Smooth muscle cell of the umbilical artery (primary cell): ENCODE measurements around the gene EXOC6. TPM values are rescaled to one million over a fixed set of nuclear protein-coding genes. Genes with fewer than 3 reads are reported as not detected.

ENCODE experiments used
- total RNA-seq: library from RNA; depleted of rRNA; stranded (reverse); fragments of >200 nt; gene quantifications from 2 replicates; pipeline ENCODE4 v1.2.3, GENCODE V29; 2014

The EXOC6 gene, protein sequence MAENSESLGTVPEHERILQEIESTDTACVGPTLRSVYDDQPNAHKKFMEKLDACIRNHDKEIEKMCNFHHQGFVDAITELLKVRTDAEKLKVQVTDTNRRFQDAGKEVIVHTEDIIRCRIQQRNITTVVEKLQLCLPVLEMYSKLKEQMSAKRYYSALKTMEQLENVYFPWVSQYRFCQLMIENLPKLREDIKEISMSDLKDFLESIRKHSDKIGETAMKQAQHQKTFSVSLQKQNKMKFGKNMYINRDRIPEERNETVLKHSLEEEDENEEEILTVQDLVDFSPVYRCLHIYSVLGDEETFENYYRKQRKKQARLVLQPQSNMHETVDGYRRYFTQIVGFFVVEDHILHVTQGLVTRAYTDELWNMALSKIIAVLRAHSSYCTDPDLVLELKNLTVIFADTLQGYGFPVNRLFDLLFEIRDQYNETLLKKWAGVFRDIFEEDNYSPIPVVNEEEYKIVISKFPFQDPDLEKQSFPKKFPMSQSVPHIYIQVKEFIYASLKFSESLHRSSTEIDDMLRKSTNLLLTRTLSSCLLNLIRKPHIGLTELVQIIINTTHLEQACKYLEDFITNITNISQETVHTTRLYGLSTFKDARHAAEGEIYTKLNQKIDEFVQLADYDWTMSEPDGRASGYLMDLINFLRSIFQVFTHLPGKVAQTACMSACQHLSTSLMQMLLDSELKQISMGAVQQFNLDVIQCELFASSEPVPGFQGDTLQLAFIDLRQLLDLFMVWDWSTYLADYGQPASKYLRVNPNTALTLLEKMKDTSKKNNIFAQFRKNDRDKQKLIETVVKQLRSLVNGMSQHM
- 7.4 and 10.3 TPM in 2 replicates for total RNA-seq

GRCh38 chr10:92848441-92849233 is at the start of gene EXOC6:
TSS of gene EXOC6 (plus strand) at chr10:92848520. CDS start at chr10:92848534, 14 bp downstream.

DNA sequence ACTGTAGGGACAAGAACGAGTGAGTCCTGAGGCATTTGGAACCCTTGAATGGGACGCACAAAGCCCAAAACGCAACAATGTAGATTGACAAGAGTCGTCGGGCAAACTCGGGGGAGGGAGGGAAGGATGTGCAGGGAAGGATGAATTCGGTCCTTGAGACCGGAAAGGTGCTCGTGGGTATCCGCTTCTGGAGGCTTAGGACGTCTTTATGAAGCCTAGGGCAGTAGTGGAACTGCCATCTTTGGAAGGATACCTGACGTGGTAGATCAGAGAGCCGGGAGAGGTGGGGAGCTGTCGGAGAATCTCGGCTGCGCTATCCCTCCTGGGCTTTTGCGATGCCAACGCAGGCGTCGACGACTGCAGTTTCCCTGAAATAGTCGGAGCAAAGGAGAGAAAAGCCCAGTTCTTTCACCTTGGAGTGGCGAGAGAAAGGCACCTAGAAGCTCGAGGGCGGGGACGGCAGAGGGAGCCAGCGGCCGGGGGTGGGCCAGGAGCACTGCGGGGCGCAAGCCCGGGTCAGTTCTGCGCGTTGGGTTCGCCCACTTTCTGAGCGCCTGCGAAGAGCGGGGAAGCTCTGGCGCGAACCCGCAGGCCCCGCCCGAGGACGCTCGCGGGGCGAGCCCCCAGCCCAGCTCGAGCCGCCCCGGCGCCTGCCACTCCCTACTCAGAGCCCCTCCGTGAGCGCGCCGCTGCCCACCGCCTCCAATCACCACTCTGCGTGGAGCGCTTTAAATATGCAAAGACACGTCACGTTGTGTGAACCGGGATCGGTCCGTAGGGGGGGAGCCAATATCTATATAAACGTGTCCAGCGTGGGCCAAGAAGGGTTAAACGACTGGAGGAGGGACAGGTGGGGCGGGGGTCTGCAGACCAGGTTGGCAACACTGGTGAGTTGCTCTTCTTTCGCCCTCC is 211.9 kb downstream of the EXOC6 start, which contains the start of gene CYP26C1:
TSS of gene CYP26C1 (plus strand) at position 824 of the 912 bp plus-strand sequence. CDS start 466 bp downstream, outside the sequence.

DNA sequence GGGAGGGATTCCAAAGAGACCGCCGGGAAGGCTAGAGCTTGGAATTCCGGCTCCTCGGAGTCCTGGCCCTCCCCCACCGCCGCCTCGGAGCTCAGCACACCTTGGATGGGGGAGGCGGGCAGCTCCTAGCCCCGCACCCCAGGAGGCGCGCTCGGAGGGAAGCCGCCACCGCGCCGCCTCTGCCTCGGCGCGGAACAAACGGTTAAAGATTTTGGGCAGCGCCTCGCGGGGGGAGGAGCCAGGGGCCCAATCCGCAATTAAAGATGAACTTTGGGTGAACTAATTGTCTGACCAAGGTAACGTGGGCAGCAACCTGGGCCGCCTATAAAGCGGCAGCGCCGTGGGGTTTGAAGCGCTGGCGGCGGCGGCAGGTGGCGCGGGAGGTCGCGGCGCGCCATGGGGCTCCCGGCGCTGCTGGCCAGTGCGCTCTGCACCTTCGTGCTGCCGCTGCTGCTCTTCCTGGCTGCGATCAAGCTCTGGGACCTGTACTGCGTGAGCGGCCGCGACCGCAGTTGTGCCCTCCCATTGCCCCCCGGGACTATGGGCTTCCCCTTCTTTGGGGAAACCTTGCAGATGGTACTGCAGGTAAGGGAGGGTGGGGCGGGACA is 225.3 kb downstream of the EXOC6 start, which contains the start of gene CYP26A1:
TSS of gene CYP26A1 (plus strand) at position 355 of the 608 bp plus-strand sequence. CDS start at position 397, 42 bp downstream.

Other genes with a start within 250 kb of the EXOC6 start
- 0.89 and 2.0 TPM in 2 replicates for gene HHEX, start 158.6 kb upstream of the EXOC6 start, total RNA-seq
- 0.09 TPM in 1 of 2 replicates, not detected in the other for gene CYP26C1, start 212.3 kb downstream of the EXOC6 start, total RNA-seq
- gene CYP26A1, start 225.4 kb downstream of the EXOC6 start, total RNA-seq, result not detected in 2 replicates